Measurements from ENCODE around the gene GPR35. TPM values are rescaled to one million over a fixed set of nuclear protein-coding genes. Genes with fewer than 3 reads are reported as not detected.
A peak's percentile ranks its signal among the peaks of the same experiment; 100 is the strongest.

Gene GPR35
- total RNA-seq, 2 donors from 2014 or later: 0.55 to 0.71 TPM

DNA sequence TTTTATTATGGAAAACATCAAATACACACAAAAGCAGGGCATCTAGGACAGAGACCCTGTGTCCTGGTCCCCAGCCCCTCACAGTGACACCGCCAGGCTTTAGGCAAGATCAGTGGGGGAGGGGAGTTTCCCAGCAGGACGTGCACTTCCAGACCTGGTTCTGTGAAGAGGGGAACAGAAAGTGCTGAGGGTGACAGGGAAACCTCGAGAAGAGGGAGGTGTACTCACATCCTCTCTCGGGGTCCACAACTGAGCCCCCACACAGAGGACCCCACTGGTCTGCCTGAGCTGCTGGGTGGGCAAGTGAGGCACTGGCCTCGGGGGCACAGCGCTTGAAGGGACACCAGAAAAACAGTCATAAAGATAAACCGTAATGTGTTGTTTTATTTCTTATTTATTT is 4.4 kb upstream of the GPR35 start:
- H3K4me3 ChIP-seq (ENCODE audit: low read length): no peak overlapping the region

DNA sequence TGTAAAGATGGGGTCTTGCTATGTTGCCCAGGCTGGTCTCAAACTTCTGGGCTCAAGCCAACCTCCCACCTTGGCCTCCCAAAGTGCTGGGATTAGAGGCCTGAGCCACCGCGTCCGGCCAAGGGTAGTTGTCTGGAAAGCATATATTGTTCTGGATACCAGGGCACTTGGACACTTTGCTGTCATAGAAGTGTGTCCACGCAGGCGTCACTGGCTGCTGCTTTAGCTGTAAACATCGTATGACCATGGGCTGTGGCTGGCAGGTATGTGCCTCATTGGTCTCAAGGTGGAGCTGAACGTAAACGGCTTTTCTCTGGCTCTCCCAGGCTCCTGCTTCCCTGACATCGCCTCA is 3.2 kb upstream of the GPR35 start:
- DNase-seq: peak; percentile 22
- peaks cover 3% of the 10 kb centered on the region for H3K27me3 Mint-ChIP-seq (ENCODE audit: insufficient read depth)
- H3K9me3 Mint-ChIP-seq: peaks cover 16% of the 10 kb centered on the region
- H3K36me3 Mint-ChIP-seq (ENCODE audit: low read depth): no peaks in the 10 kb centered on the region
- no peaks in the 10 kb centered on the region for H3K36me3 ChIP-seq (ENCODE audit: control insufficient read depth, insufficient read depth, low read length)
- no peak overlapping the region for H3K27ac Mint-ChIP-seq
- H3K9ac ChIP-seq (ENCODE audit: extremely low read depth, low read length, poor library complexity, severe bottlenecking): no peak overlapping the region
- H3K9me3 ChIP-seq (ENCODE audit: control insufficient read depth, low read length): peaks cover 22% of the 10 kb centered on the region
- no peaks in the 10 kb centered on the region for H3K4me1 Mint-ChIP-seq
- H3K4me1 ChIP-seq (ENCODE audit: control insufficient read depth, insufficient read depth, low read length): no peaks in the 10 kb centered on the region
- H3K4me3 Mint-ChIP-seq: no peak overlapping the region
- TF ChIP-seq, protein P1, sequence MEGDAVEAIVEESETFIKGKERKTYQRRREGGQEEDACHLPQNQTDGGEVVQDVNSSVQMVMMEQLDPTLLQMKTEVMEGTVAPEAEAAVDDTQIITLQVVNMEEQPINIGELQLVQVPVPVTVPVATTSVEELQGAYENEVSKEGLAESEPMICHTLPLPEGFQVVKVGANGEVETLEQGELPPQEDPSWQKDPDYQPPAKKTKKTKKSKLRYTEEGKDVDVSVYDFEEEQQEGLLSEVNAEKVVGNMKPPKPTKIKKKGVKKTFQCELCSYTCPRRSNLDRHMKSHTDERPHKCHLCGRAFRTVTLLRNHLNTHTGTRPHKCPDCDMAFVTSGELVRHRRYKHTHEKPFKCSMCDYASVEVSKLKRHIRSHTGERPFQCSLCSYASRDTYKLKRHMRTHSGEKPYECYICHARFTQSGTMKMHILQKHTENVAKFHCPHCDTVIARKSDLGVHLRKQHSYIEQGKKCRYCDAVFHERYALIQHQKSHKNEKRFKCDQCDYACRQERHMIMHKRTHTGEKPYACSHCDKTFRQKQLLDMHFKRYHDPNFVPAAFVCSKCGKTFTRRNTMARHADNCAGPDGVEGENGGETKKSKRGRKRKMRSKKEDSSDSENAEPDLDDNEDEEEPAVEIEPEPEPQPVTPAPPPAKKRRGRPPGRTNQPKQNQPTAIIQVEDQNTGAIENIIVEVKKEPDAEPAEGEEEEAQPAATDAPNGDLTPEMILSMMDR (conservative IDR thresholded peaks at IDR 0.05): no peak
- 90 to 96% methylated on average over 8 of the region's 9 CpGs for WGBS, 2 experiments (ENCODE audit: insufficient coverage in 1 of 2, insufficient read length in 1 of 2)
- no peaks in the 10 kb centered on the region for H3K27me3 ChIP-seq (ENCODE audit: control insufficient read depth, insufficient read depth, low read length, poor library complexity, severe bottlenecking)
- no peak overlapping the region for H3K27ac ChIP-seq (ENCODE audit: low read depth, low read length)
- H3K4me3 ChIP-seq (ENCODE audit: low read length): no peak overlapping the region

More for the DNA sequence above, 4.4 kb upstream of the GPR35 start:
- Mint-ChIP-seq H3K9me3 (peaks cover 27% of the 10 kb centered on the region), H3K36me3 (ENCODE audit: low read depth) (peaks cover 2% of the 10 kb centered on the region), H3K27ac (no peak overlapping the region), H3K4me3 (no peak overlapping the region), H3K27me3 (ENCODE audit: insufficient read depth) (peaks cover 3% of the 10 kb centered on the region), H3K4me1 (no peaks in the 10 kb centered on the region)
- no peaks in the 10 kb centered on the region for H3K27me3 ChIP-seq (ENCODE audit: control insufficient read depth, insufficient read depth, low read length, poor library complexity, severe bottlenecking)
- peaks cover 33% of the 10 kb centered on the region for H3K9me3 ChIP-seq (ENCODE audit: control insufficient read depth, low read length)
- TF ChIP-seq, protein P1 (conservative IDR thresholded peaks at IDR 0.05): no peak
- H3K27ac ChIP-seq (ENCODE audit: low read depth, low read length): no peak overlapping the region
- H3K9ac ChIP-seq (ENCODE audit: extremely low read depth, low read length, poor library complexity, severe bottlenecking): no peak overlapping the region
- no peaks in the 10 kb centered on the region for H3K4me1 ChIP-seq (ENCODE audit: control insufficient read depth, insufficient read depth, low read length)
- no peaks in the 10 kb centered on the region for H3K36me3 ChIP-seq (ENCODE audit: control insufficient read depth, insufficient read depth, low read length)
- DNase-seq: no peak
- WGBS, 2 experiments (ENCODE audit: insufficient coverage in 1 of 2, insufficient read length in 1 of 2): 66 to 87% methylated on average over 2 to 6 of the region's 7 CpGs

DNA sequence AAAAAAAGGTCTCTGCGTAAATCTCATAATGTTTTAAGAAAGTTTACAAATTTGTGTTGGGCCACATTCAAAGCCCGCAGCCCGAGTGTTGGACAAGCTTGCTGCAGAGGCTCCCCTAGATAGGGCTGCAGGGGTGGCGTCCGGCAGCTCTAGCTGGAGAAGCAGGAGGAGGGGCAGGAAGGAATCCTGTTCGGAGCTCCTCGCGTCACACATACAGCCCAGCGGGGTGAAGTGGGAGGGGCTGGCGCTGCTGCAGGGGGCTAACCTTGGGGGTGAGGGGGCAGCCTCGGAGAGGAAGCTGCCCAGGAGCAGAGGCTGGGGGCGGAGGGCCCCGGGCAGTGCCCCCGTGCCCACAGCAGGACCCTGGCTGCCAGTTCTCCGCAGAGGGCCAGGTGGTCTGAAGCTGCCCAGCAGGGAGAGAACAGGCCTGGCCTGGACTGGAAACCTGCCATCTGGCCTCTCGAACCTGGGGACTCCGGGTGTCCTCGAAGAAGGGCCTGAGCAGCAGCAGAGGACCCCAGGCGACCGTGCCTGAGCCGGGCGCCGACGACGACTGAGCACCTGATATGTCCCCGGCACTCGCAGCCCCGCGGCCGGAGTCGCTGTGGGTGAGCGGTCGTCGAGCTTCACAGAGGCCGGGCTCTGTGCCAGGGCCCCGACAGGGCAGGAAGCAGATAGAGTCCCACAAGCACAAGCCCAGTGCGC is 2.6 kb upstream of the GPR35 start:
- H3K27me3 Mint-ChIP-seq (ENCODE audit: insufficient read depth): peaks cover 3% of the 10 kb centered on the region
- Histone ChIP-seq H3K9ac (ENCODE audit: extremely low read depth, low read length, poor library complexity, severe bottlenecking) (no peak overlapping the region), H3K27me3 (ENCODE audit: control insufficient read depth, insufficient read depth, low read length, poor library complexity, severe bottlenecking) (no peaks in the 10 kb centered on the region), H3K9me3 (ENCODE audit: control insufficient read depth, low read length) (peaks cover 16% of the 10 kb centered on the region), H3K27ac (ENCODE audit: low read depth, low read length) (no peak overlapping the region), H3K4me1 (ENCODE audit: control insufficient read depth, insufficient read depth, low read length) (no peaks in the 10 kb centered on the region), H3K4me3 (ENCODE audit: low read length) (no peak overlapping the region), H3K36me3 (ENCODE audit: control insufficient read depth, insufficient read depth, low read length) (no peaks in the 10 kb centered on the region)
- H3K4me3 Mint-ChIP-seq: no peak overlapping the region
- 87 to 93% methylated on average over 24 to 37 of the region's 37 CpGs for WGBS, 2 experiments (ENCODE audit: insufficient coverage in 1 of 2, insufficient read length in 1 of 2)
- DNase-seq: peak; percentile 47
- no peaks in the 10 kb centered on the region for H3K4me1 Mint-ChIP-seq
- no peak overlapping the region for H3K27ac Mint-ChIP-seq
- H3K36me3 Mint-ChIP-seq (ENCODE audit: low read depth): no peaks in the 10 kb centered on the region
- H3K9me3 Mint-ChIP-seq: peaks cover 10% of the 10 kb centered on the region
- TF ChIP-seq, protein P1 (conservative IDR thresholded peaks at IDR 0.05): no peak
